ENCODE results near the gene HOXB5.

Gene HOXB5

DNA sequence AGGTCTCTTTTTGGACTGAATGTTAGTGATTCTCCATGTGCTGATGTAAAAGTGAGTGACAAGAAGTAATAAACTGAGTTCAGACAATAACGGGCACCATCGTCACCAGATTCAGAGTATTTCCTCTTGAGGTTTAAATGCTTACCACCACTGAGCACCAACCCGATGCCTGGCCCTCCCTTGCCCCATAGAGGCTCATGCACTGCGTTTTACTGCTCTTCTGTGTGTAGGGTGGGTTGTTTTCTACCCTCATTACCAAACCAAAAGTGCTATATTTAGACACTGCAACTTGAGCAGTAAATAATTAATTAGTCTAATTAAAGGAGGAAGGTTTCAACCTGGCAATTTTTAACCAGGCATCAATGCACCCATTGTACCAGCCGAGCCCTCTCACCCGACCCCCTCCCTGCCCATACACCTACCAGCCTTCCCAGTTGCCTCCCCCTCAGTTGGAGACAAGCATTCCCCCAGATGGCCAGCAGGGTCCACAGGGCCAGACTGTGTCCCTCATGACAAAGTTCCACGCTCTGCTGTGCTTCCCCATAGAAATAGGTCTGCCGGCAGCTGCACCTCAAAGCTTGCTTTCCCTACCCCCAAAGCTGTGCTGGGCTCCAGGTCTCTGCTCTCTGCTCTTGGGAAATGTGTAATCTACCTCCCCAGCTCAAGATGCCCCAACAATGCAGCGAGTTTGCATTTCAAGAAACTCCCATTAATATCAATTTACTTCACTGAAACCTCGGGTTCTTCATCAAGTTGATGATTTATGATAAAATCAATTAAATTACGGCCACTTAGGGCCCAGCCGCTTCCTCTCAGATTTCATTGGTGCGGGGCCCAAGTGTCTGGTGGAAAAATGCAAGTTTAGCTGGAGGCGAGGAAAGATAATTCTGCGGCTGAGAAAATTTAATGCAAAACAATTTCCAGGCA lies 31.4 kb downstream of the HOXB5 start:
- no peak for DNase-seq (ENCODE audit: low read depth, low spot score)

GRCh38 chr17:48559840-48560817 lies 33.5 kb downstream of the HOXB5 start:
- no peak for DNase-seq (ENCODE audit: low read depth, low spot score)

- DNase-seq (ENCODE audit: low read depth, low spot score) = no peak
These were observed 34.3 kb downstream of the HOXB5 start for GRCh38 chr17:48559122-48559839.

DNA sequence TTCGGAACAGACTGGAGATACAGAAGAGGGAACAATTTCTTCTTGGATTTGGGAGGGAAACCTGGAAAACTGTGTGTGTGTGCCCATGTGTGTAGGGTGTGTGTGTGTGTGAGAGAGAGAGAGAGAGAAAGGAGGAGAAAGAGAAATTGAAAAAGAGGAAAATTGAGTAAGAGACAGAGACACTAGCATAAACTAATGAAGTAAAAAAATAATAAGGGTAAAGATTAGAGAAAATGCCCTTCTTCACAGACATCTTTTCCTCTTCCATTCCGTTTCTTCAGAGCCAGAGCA lies 34.8 kb downstream of the HOXB5 start:
- DNase-seq (ENCODE audit: low read depth, low spot score) = no peak

DNA sequence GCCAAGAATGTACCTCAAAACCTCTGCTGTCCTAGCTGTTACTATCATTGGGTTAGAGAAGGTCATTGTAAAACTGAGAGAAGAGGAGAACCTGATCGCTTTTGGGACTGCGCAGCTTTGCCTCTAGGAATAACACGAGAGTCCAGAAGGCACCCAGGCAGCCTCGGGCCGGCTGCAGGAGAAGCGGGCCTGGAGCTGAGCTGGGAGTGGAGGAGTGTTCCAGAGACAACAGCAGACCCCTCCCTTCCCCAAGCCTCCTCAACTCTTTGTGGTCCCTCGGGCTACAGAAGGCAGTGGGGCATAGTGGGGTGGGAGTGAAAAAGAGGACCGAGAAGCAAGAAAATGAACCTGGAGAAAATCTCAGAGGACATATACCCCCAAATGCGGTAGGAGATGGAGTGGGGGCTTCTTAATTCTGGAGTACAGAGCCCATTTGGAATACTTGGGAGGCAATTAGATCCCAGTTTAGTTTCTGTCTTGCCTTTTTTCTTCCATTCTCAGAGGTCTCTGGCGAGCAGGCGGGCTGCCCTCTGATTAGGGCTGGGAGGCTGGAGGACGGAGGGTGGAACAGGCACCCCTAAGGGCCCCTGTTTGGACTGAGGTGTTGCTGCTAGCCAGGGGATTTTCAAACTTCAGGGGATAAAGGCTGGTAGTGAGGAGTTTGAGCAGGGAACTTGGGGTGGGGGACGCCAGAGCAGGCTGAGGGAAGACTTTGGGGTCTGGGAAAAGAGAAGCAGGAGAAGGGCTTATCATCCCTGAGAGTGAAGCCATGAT lies 35.3 kb downstream of the HOXB5 start:
- DNase-seq (ENCODE audit: low read depth, low spot score) = no peak

DNA sequence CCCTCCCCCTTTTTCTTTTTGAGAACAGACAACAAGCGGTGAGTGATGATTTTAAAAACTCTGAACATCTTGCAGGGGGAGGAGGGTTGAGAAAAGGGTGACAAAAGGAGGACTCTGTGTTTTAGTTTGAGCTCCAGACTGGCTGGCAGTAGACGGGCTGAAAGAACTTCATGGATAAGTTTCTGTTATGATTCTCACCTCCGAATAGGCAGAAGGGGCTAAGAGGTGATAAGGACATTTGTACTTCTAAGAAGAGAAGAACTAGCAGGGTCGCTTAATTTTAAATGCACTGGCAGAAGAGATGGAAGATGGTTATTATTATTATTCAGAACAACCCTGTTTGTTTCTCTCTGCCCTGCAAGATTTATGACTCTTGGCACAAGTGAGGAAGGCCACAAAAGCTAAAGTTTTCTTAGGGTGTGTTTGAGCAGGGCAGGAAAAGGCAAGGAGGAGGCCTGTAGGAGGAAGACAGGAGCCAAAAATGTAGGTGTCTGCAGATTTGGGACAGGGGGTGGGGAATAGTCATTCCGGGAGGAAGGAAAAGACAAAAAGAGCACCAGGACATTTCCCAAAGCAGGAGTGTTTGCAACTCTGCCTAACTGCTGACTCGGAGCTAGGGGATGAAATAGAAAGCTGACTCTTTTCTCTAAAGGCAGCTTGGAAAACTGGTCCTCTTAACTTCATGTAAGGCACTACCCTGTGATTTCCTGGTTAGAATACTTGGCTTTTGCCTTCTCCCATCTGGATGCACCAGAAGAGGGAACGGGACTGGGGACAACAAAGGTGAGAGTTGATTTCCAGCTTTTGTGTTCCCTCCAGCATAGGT lies 36.8 kb downstream of the HOXB5 start:
- DNase-seq (ENCODE audit: low read depth, low spot score) = no peak

- no peak for DNase-seq (ENCODE audit: low read depth, low spot score)
These were observed 37.4 kb downstream of the HOXB5 start for GRCh38 chr17:48556229-48556575.

DNA sequence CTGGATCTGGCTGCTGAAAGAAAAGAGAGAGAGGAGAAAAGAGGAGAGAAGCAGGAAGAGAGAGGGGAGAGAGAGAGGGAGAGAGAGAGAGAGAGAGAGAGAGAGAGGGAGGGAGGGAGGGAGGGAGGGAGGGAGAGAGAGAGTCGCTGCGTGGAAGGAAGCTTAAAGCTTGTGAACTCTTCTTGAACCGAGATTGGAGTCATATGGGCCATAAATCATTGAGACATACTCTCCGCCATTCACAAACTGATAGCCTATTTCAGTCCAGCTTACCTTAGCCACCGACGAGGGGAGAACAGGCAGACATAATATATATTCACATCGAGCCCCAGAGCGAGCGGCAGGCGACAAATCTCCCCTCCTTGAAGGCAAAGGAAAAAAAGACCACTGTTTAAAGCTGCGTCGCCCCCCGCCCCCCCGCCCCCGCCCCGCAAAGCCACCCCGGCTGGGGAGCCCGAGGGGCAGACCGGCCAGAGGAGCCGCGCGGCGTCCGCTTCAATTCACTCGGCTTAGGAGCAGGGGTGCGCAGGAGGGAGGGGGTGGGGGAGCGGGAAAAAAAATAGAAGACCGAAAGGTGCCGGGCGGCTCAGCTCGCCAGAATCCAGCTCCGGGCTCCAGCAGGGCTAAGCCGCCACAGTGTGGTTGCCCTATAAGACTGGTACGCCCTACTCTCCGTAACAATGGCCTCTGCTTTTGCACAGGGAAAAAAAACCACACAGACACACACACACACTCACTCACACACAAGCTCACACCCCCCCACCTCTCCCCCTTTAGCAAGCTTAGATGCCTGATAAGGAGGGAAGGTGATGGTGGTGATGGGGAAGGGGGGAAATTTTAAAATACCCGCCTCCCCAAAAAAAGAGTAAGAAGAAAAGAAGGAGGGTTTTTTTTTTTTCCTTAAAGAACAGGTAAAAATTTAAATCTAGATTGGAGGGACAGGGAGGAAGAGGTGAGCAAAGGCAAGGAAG lies 38.0 kb downstream of the HOXB5 start:
- no peak for DNase-seq (ENCODE audit: low read depth, low spot score)

DNA sequence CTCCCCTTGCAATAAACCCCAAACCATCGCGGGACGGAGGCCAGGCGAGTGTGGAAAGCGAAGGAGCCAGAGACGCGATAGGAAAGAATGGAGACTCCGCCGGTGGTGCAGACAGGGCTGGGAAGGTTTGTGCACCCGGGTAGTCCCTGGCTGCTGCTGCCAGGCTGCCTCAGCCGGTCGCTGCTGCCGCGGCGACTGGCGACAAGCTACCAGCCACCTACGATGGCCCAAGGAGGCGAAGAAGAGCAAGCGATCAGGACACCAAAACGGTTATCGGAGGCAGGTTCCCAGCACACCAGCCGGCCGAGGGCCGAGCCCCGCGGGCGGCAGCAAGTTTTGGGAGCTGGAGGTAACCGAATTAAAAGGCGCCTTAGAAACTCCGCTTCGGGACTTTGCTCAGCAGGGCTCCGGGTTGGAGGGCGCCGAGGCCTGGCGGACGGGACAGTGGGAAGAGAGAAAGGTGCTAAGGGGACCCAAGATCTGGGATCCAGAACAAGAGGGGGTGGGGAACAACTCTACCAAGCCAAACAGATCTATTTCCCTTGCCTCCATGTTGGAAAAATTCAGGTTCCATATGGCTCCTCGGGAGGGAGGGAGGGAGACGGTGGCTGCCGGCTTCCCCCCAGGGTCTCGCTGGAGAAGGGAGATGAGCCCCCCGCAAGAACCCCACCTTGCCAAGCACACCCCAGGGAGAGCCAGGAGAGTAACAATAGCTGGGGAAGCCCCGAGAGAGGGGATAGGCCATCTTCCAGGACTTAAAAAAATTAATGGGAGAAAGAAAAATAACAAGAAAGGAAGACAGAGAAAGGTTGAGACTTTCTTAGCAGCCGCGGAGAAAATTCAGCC lies 38.9 kb downstream of the HOXB5 start:
- DNase-seq (ENCODE audit: low read depth, low spot score) = no peak

DNA sequence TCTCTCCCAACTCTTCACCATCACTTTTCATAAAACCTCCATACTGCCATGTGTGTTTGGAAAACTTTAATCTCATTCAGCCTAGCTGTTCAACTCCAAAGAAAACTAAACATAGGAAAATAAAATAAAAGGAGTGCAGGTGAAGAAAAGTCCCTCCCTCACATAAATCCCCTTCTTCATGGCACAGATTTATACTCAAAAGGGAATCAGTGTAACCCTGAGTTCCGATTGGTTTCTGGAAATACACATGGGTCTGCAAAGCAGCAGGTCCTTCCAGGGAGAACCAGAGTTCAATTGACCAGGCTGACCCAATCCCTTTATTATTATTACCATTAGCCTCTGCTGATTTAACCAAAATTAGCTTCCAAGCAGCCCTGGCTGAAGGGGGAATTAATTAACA lies 39.8 kb downstream of the HOXB5 start:
- DNase-seq (ENCODE audit: low read depth, low spot score) = no peak

GRCh38 chr17:48553190-48553547 lies 40.4 kb downstream of the HOXB5 start:
- DNase-seq (ENCODE audit: low read depth, low spot score) = no peak

DNA sequence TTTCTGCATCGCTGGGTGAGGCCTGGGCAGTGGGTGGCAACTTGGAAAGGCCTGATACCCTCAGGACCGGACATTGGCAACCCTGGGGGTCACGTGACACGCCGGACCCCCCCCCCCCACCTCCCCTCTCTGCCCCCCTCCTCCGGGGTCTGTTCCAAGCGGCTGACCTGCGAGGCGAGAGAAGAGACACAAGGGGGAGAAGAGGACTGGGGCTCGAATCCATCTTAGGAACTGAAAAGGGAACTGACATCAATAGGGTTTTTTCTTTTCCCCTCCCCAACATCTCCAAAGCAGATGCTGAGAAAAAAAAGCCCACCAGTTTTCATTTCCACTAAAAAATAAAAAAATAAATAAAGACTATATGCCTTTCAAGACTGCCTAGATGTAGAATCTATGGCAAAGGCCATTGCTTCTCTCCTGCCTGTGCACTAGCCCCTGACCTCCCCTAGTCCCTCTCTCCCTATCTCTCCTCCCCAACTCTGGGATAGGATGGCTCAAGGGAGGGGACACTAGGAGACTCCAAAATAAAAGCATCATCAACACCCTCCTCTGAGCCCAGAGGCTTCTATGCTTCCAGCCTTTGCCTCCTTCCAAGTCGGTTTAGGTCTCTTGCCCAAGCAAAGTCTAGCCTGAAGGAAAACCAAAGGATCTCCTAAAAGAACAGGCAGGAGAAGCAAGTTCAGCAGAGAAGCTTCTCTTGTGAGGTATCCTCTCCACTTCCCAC lies 41.0 kb downstream of the HOXB5 start:
- no peak for DNase-seq (ENCODE audit: low read depth, low spot score)

DNA sequence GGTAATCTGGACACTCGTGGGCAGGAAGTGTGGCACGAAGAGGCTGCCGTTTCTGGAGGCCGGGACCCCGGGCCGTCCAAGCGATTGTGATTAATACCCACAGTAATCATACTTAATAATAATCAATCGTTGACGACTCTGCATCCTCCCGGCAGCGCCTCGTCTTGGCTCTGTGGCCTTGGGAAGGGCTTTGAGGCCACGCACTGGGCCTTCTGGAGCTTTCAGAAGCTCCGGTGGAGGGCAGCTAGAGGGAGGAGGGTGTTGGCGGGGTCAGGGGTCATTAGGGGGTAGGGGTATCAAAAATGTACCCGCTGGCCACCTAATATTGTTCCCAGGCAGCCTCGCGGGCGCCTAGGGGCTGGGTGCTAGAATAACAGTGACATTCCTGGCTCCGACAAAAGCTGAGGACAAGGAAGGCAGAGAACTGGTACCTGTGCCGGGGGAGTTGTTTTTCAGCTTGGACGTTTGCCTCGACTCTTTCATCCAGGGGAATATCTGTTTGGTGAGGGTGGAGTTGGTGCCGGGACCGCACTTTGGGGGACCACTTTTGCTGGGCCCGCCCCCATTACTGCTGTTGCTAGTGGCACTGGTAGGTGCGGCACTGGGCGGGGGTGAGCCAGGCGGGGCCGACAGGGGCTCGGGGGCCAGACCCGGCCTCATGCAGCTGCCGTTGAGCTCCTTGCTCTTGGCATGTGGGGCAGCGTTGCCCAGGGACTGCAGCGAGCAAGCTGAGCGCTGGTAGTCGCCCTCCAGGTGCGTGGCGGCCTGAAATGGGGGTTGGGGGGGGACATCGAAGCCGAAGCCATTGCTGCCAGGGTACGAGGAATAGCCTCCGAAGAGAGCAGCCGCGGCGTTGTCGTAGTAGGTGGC lies 41.7 kb downstream of the HOXB5 start:
- DNase-seq (ENCODE audit: low read depth, low spot score) = no peak

DNA sequence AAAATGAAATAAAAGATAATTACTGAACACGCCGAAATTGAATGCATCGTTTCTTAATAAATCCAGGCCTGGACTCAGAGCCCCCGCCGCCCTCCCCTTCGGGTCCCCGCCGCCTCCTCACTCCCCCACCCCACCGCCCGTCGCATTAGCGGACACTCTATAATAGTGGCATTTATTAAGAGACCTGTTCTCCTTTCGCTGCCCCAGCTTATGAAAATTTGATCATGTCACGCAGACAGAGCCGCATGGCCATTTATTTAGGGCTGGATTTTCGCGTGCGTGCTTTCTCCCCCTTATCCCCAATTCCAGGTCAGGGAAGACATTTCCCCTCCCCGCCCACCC lies 42.4 kb downstream of the HOXB5 start:
- DNase-seq (ENCODE audit: low read depth, low spot score) = no peak

DNA sequence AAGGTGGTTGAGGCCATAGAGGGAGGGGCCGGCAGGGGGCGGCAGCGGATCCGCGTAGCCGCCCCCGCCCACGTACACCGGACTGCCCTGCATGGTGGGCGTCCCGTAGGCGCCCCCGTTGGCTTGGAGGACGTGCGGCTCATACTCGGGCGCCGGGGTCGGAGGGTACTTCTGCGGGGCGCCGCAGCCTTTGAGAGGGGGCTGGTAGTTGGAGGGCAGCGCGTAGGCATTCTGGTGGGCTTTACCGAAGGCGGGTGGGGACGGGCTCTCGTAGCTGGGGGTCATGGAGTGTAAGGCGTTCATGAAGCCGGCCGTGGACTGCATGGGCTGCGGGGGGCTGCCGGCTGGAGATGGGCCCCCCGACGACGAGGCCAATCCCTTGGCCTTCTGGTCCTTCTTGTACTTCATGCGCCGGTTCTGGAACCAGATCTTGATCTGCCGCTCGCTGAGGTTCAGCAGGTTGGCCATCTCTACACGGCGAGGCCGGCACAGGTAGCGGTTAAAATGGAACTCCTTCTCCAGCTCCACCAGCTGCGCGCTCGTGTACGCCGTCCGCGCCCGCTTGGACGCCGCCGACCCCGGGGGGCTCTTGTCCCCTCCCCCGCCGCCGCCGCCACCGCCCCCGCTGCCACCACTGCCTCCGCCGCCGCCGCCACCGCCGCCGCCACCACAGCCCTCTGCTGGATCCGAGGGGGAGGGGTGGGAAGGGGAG lies 42.9 kb downstream of the HOXB5 start:
- DNase-seq (ENCODE audit: low read depth, low spot score) = no peak

DNA sequence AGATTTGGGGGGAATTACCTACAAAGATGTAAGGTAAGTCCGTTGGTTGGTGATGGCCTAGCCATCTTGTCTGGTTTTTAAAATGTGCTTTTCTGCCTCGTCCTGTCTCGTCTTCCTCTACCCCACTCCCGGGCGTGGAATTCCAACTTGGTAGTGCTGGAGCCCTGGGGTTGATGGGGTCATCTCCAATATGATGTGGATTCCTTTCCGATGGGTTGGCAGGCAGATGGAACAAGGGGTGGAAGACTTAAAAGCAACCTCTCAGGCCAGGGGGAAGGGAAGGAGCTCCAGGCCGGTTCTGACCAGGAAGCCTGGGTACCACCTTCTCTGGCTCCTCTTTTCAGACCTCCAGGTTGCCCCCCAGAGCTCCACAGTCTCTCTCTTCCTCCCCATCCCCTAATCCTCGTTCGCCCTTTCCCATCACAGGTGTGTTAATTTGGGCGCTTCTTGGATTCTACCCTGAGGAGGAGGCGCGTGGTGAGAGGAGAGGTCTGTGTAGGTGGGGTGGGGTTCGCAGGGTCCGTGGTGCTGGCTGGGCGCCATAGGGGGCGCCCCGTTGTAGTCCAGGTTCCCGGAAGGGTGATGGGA lies 43.6 kb downstream of the HOXB5 start:
- no peak for DNase-seq (ENCODE audit: low read depth, low spot score)

Measured in activated CD4-positive, CD25-positive, alpha-beta regulatory T cell treated with anti-CD3 and anti-CD28 coated beads, Interleukin-2, amount 50 U/mL, for 16 hours (primary cell).